NT2/D1 (cell line): ENCODE data around the gene FAM53B.

ENCODE experiments used
- YY1 ChIP-seq: IDR thresholded peaks from 2 replicates; pipeline ENCODE4 v1.6.1; 2011; ENCODE audit not compliant: insufficient read length, insufficient read depth
- ZNF274 ChIP-seq: IDR thresholded peaks from 2 replicates; pipeline ENCODE4 v1.6.1; 2011; ENCODE audit warnings: mild to moderate bottlenecking, low read depth, low read length

DNA sequence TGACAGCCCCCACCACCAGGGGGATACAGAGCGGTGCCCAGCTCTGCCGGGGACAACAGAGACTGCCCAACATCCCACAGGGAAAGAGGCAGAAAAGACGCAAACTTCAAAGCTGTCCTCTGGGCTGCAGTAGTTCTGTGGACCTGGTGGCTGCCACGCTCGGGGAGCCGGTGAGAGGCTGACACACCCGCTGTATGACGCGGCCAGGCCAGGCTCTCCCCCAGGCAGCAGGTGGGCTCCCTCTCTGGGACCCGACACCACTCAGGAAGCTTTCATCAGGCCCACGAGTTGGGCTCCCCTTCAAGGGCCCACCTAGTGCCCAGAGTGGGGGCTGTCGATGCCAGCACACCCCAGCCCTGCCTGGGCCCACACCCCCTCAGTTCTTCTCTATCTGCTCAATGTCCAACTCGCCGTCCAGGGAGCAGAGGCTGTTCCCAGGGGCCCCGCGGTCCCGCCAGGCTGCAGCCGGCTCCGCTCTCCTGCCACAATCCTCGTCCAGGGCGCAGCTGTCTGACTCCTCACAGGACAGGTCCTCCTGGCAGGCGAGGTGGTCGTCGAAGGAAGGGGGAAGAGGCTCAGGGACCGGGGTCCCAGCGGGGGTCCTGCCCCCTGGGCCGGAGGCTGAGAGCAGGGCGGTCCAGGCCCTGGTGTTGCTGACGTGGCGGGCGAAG lies 121.2 kb downstream of the FAM53B start:
- no peak for TF ChIP-seq ZNF274
- no peak for TF ChIP-seq YY1
